Sciatic nerve (tissue), 2 donors: ENCODE data around the gene MOB3C. TPM values are rescaled to one million over a fixed set of nuclear protein-coding genes. Genes with fewer than 3 reads are reported as not detected.

Source experiments
- ATAC-seq: fragments of 200-7000 bp; cut with Tn5 transposase; one replicate; pipeline ENCODE4 v1.9.1; 2020; ENCODE audit warnings: mild to moderate bottlenecking, moderate library complexity
- DNase-seq: peaks from one replicate; pipeline ENCODE4 v3.0.0-alpha.2; 2020; ENCODE audit warnings: low spot score
- intact Hi-C: fragments of 100-400 bp; cut with DNase I; formaldehyde crosslinking; loops from one replicate; pipeline ENCODE4 v1.14.2; 2022
- total RNA-seq: library from RNA; stranded (reverse); fragmentation: NEBNext Ultra II Directional; extraction: Animal tissue kit (Norgen Biotek cat#: 25700); gene quantifications from one replicate; pipeline ENCODE4 v1.2.1, GENCODE V29; 2021
- donor health status: DM: no; HTN: no; CAD: no.
- donor health status: DM: no; HTN: no; CAD: no.

The MOB3C gene
- total RNA-seq, 1 donor from 2014 or later = 25.8 TPM

DNA sequence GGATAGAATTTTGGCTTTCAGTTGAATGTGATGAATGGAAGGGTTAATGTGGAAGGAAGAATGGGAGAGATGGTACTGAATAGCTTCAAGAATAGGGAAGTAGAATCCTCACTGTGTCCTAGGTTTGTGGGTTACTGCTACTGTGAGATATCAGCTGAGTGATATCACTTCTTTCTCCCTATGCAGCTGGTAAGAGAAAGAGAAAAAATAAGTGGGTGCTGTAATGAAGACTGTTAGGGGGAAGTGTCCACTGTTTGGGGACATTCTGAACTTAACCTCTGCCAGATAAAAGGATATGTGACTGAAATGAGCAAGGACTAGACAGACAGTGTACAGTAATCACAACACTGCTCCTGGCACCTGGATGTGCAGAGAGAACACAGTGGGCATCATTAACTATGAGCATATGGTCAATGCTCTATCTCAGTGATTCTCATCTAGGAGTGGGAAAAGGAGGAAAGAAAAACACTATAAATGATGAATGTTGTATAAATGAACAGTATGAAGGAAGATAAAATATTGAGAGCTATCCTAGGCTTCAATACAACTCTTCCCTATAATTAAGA is 25.6 kb upstream of the MOB3C start:
- no peak for DNase-seq
- ATAC-seq = no peak
- intact Hi-C loops = no loop called here

DNA sequence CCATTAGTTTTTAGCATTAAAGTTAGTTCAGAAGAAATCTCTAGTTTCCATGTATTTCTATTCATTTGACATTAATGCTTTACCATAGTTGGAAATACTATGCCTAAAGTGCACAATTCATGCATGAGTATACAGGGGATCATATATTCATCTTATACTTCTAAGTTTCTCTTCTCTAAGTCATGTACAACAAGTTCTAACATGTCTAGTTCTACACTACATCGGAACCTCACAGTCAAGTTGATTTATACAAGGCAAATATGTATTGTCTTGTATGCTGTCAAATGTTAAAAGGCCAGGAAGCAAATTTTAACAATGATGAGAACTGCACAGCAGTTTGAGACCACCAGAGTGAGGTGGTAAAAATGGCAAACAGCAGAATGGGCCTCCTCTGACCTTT is 22.9 kb upstream of the MOB3C start:
- DNase-seq = no peak
- intact Hi-C loops = no loop called here
- no peak for ATAC-seq

DNA sequence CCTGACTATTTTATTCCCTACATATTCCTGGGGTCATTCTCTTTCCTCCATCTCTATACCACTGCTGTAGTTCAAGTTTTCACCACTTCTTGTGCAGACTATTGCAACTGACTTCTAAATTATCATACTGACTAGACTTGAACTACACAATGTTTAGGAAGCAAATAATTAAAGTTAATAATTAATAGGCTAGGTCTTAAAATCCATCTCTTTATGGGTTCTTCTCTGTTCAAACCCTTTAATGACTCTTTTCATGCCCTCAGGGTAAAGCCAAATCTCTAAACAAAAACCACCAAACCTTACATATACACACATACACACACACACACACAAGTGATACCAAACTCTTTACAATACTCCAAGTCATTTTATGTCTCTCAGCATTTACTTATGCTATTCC is 22.3 kb upstream of the MOB3C start:
- DNase-seq (no peak), ATAC-seq (no peak)
- intact Hi-C loops = no loop called here

DNA sequence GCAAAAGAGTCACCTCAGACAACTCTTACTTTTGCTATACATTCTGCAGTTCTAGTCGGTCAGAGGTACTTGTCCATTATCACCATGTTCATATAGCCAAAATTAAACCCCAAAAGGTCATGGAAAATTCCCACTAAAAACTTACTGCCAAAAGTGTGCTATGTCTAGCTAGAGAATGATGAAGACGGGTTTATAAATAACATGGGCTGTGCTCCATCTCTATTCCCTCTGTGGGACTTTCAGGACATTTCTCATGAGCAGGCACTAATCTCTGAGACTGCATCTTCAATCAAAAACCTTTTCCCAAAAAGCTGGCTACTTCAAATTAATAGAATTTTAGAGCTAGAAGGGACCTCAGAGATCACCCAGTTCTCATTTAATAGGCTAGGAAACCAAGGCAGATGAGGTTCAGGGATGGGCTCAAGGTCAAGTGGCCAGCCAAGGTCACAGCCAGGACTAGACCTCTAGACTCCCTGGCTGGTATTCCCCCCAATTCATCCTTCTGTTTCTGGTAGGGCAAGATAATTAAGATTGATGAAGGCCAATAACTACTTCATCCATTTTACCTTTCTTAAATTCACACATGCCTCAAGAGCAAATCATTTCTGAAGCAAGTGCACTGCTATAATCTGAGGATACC is 21.0 kb upstream of the MOB3C start:
- intact Hi-C loops = no loop called here
- DNase-seq (no peak), ATAC-seq (no peak)

DNA sequence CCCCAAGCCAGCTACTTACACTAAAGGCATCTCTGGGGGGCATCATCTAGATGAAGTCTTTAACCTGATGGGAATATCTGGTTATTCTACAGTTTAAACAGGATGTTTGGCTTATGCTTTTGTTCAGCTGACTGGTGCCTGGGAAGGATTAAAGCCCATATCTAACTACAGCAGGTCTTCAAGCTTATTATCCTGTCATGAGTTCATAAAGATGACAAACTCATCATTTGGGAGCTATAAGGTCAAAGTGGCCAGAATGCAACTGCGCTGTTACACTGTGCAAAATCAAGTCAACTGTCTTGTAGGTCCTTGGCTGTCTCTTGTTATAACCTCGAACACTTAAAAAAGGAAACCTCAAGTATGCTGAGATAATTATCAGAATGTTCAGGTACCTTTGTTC is 18.6 kb upstream of the MOB3C start:
- ATAC-seq (no peak), DNase-seq (no peak)
- intact Hi-C loops = no loop called here

DNA sequence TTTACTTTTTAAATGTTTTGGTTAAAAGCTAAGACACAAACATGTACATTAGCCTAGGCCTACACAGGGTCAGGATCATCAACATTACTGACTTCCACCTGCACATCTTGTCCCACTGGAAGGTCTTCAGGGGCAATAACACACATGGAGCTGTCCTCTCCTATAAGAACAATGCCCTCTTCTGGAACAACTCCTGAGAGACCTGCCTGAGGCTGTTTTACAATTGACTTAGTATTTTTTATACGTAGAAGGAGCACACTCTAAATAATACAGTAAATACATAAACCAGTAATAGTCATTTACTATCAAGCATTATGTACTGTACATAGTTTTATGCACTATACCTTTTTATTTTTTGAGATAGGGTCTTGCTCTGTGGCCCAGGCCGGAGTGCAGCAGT is 14.1 kb upstream of the MOB3C start:
- no peak for DNase-seq
- intact Hi-C loops = no loop called here
- ATAC-seq = no peak

DNA sequence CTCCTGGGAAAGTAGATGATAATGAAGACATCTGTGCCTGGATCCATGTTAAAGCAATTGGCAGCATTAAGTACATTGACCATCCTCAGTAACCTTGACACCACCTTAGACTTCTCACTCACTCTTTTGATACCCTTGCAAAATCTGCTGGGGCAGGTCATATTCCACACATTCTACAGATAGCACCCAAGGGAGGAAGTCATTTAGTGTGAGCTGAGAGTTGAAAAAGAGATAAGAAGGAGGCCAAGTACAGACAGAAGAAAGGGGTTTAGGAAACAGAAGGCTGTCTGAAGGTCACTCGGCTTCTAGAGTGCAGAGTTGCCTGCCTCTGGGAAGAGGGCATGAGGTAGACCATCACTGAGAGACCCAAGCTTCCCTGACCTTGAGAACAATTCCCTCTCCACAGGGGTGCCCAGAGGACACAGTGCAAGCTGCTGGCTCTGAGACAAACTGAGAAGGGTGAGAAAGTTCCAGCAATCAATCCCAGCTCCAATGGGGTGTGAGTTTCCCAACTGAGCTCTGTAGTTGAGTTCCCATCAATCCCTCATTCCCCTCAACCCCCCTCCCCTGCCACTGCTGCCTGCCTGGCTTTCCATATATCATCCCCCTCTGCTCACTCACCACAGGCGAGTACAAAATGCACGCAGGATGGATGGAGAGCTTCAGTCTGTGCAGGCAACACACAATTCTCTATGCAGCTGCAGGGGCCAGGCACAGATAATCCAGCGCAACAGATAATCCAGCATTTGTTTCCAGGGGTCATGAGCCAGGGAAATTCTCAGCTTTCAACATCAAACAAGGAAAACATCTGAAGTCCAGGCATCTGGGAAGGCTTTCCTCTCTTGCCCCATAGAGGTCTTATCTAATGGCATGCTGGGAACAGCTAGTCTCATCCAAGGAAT is 7.4 kb upstream of the MOB3C start:
- DNase-seq = no peak

DNA sequence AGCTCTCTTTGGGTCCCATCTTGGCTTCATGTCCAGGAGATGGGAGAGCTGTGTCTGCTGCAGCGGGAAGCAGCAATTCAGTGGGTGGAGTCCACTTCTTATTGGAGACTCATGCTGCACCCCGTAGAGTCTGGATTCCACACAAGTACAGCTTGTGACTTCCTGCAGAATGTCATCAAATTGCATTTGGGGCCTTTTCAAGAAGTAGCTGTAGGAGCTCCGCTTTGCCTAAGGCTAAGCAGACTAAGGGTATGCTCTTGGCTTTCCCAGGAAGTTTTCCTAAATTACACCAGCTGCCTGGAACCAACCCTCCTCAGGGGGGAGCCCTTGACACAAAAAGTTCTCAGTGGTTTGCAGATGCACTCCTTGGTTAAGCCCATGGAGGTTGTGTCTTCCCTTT is 5.7 kb upstream of the MOB3C start:
- ATAC-seq (no peak), DNase-seq (no peak)
- intact Hi-C loops = no loop called here

More for the DNA sequence above, 7.4 kb upstream of the MOB3C start:
- peak; percentile 71 for ATAC-seq
- intact Hi-C loops = no loop called here

DNA sequence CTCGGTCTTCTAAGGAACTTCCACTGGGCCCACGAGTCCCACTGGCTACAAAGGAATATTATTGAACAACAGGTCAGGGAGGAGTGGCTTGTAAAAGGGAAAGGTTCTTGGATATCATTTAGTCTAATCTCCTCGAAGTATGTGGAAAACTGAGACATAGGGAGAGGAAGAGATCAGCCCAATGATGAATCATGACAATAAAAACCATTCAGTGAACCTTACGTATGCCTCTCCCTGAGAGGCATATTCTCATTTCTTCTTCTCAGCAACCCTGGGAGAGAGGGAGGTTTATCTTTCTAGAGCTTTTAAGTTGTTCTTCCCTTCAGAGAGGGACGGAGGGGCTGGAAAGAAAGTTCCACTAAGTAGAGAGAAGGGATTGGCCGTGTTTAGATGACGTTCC is 5.3 kb upstream of the MOB3C start:
- no peak for DNase-seq
- intact Hi-C loops = no loop called here
- no peak for ATAC-seq

DNA sequence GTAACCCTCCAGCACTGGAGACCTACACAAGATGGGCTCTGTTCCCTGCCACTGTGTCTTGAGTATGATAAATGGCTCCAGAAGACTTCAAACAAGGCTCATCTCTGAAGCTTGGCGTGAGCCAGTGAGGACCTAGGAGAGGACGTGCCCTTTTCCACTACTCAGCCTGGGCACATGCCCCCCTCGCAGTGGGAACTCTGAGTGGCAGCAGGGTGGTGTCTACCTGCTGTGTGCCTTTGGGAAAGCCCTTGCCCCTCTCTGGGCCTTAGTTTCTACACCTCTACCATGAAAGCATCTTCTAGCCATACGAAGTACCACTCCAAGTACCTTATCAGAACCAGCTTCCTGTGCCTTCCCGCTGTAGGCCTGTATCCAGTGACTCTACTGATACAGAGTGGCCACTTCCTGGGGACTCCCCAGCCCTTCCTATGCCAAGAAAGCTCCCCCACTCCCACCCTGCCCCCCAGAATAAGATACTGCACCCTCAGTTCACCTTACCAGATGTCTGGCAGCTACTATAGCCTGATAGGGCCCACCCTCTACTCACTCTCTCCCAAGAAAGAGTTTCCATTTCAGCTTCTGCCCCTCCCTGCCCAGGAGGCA is 3.1 kb upstream of the MOB3C start:
- DNase-seq (no peak), ATAC-seq (no peak)
- intact Hi-C loops = no loop called here

DNA sequence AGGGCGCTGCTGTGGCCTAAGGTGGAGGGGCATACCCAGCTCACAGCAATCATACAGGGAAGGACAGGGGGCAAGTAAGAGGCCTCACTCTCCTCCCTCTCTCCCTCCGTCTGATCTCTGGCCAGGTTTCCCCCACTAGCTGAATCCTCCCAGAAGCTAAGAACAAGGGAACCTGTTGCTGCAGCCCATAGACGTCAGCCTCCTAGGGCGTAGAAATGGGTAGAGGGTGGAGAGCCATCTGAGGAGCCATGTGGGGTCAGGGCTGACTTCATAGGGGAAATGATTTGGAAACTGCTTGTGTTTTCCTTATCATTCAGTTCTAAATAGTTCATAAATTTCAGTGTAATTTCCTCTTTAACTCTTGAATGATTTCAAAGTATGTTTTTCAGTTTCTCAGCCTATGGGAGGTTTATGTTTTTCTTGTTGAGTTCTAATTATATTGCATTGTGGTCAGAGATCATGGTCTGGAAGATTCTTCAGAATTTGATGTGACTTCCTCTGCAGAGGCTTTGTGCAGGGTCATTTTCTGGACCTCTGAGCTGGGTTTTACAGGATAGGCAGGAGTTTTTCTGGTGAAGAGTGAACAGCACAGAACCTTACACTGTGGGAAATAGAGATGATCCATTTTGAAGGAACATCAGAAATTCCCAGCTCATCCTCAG is 2.3 kb upstream of the MOB3C start:
- ATAC-seq = no peak
- no peak for DNase-seq
- intact Hi-C loops = no loop called here

DNA sequence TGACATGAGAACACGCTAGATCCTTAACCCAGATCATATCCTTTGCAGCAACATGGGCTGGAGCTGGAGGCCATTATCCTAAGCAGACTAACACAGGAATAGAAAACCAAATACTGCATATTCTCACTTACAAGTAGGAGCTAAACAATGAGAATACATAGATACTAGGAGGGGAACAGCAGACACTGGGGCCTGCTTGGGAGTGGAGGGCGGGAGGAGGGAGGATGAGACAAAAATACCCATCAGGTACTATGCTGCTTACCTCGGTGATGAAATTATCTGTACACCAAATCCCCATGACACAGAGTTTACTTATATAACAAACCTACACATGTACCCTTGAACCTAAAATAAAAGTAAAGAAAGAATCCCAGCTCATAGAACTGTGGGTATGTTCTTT is 1.2 kb upstream of the MOB3C start:
- ATAC-seq (no peak), DNase-seq (no peak)
- intact Hi-C loops = no loop called here

DNA sequence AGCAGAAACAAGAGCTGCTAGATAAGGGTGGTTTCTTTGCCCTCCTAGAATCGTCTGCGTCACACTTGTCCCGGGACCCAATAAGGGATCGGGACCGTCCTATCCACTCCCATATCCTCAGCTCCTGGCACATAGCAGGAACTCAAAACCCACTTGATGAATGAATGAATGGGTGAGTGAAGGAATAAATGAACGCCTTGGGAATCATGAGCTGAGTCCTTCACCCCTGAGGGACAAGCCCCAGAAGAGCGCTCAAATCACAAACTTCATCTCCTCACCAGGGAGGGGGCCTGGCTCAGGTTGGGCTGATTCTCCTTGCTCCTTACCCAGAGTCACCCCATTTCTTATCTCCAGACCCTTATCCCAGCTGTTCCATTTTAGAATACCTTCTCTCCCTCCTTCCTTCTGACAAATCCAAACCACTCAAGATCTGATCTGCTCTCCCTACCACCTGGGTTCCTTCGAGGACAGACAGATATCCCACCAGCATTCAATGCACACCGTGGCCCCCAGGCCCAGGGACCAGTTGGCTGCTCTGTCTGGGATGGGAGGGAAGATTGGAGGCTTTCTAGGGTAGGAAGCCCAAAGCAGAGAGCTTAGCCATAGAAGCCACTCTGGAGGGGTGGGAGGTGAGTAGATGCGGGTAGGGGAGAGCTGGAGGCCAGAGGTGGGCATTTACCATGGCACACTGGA is 643 bp upstream of the MOB3C start:
- intact Hi-C loops = no loop called here
- ATAC-seq (peak; percentile 57), DNase-seq (no peak)

DNA sequence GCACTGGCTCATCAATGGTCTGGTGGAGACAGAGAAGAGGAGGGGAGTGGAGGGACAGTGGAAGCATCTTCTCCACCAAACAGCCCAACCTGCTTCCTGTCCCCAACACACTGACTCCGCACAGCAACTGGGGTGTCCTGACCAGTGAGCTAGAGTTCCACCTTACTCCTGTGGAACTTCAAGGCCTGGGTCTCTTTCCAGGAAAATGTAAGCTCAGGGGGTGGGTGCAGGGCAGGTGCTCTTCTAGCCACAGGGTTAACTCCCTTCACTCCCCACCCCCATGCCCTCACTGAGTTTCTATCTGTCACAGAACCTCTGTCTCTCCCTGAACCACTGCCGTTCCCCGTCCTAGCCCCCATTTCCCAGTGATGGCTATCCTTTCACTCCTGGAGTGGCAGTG is 876 bp downstream of the MOB3C start:
- ATAC-seq = no peak
- DNase-seq = no peak
- intact Hi-C loops = no loop called here

DNA sequence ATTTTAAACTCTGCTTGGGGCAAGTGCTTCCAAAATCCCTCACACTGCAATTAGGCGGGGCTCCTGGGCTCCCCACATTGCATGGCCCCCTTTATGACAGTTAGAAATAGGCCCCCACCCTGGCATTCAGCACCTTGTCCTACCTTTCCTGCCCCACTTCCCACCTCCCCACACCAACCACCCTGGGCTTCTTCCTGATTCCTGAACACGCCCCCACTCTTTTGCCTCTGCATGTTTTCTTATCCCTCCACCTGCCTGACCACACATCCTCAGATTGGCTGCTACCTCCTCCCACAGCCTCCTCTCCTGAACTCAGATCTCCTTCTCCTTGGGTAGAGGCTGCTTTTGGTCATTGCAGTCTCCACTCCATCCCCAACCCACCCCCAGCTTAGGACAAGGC is 1.5 kb downstream of the MOB3C start:
- ATAC-seq = no peak

DNA sequence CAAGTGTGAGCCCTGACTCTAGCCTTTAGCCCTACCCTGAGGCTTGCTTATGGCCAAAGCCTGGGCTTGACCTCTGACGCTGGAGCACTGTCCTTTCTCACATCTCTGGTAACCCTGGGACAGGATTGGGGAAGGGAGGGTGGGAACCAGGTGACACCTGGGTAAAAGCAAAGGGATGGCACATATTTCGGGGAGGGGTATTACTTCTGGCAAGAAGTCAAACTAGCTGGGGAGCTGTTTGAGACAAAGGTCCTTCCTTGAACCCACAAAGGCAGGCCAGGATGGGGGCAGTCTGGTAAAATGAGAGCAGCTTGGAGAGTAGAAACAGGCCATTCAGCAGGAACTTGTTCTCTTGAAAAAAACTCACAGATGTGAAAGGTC is 2.0 kb downstream of the MOB3C start:
- ATAC-seq (no peak), DNase-seq (no peak)
- intact Hi-C loops = no loop called here

More for the DNA sequence above, 1.5 kb downstream of the MOB3C start:
- intact Hi-C loops = no loop called here
- no peak for DNase-seq

DNA sequence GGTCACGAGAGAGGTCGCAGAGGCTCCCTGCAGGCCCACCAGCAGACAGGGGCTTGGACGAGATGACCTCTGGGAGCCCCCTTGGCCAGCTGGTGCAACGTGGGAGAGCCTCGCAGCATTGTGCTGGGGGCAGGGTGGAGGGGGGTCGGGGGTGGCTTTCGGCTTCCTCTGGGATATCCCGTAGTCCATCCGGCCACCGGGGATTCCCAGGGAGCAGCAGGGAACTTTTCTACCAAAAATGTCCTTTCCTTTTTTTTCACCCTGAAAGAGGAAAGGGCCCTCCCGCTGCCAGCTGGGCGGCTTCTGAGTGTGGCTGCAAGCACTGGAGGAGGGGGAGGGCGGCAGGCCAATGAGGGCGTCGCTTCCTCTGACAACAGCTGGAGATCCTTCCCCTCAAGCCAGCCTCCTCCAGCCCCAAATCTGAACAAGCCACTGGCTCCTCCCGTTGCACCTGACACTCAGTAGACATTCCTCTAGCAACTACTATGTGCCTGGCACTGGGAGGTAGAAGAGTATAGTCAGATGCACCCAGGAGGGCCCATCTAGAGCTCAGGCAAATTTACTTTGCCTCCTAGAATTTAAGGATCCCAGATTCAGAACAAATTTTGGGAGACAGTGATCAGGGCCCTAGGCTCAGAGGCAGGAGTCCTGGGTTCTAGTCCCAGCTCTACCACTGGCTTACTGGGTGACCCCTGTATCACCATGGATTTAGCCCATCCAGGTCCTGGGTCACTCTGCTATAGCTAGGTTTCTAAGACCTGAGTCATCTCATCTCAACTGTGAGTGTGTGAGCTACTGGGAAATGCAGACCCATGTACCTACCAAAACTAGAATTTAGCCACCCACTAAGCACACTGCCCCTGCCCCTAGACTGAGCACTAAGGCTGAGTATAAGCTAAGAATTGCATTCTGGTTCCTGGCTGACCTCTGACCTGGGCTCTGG is 2.7 kb downstream of the MOB3C start:
- intact Hi-C loops = no loop called here

More for the DNA sequence above, 2.7 kb downstream of the MOB3C start:
- ATAC-seq (peak; percentile 84), DNase-seq (peak; percentile 92)
